Stimulated activated CD4-positive, alpha-beta T cell treated with anti-CD3 and anti-CD28 coated beads, Interleukin-1b, Interleukin-23, amount 100 ng/mL, for 4 hours (primary cell): ENCODE data around the gene DHX40.
"Not testable (repeated sequence)": the region's sequence is repeated elsewhere in the genome, so short reads cannot be mapped to it uniquely, and the experiment has no call there.

ENCODE experiments used
- DNase-seq, 2 donors: peaks; one replicate each; pipeline ENCODE4 v3.0.0-alpha.2; 2020; ENCODE audit warnings: low read depth in 2 of 2

The DHX40 gene

GRCh38 chr17:59558039-59558438 lies 7.4 kb upstream of the DHX40 start:
- no peak for DNase-seq

DNA sequence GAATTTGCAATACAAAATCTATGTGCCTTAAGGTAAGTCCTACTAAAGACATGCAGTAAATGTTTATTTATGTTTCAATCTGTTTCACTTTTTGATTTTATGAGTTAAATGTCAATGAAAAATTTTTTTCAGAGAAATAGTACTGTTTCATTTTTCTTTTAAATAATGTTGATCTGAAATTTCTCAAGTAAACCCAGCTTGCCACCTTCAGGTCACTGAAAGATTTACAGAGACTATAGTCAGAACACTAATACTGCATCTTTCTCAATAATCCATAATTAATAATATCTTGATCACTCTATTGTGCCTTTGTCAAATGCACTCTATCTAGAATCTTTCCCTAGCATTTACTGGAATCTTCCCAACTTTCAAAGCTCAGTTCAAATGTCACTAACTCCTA lies 6.5 kb upstream of the DHX40 start:
- DNase-seq = no peak

DNA sequence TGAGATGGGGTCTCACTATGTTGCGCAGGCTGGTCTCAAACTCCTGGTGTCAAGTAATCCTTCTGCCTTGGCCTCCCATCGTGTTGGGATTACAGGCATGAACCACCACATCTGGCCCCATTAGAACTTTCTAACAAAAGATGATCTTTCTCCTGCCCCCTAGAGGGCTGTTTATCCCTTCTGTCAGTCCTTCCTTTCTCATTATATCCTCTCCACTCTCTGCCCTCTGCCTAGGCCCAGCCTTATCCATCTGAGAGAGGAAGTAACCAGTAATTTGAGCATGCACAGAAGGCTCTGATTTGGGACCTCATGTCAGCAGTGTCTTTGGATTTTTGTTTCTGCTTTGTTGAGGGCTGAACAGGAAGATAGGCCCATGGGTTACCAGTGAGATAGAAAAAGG lies 4.4 kb upstream of the DHX40 start:
- no peak for DNase-seq

GRCh38 chr17:59565959-59566324 lies 532 bp downstream of the DHX40 start:
- DNase-seq = peak; percentile 11 to 17

DNA sequence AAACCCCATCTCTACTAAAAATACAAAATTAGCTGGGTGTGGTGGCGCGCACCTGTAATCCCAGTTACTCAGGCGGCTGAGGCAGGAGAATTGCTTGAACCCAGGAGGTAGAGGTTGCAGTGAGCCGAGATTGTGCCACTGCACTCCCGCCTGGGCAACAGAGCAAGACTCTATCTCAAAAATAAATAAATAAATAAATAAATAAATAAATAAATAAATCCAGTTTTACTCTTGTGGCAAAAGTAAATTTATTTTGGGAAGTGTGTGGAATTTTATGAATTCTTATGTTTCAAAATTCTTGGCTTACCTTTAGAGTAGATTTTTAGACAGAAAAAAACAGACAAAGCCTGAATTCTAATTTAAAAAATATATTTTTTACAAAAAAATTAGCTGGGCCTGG lies 3.7 kb downstream of the DHX40 start:
- DNase-seq = not testable (repeated sequence)

DNA sequence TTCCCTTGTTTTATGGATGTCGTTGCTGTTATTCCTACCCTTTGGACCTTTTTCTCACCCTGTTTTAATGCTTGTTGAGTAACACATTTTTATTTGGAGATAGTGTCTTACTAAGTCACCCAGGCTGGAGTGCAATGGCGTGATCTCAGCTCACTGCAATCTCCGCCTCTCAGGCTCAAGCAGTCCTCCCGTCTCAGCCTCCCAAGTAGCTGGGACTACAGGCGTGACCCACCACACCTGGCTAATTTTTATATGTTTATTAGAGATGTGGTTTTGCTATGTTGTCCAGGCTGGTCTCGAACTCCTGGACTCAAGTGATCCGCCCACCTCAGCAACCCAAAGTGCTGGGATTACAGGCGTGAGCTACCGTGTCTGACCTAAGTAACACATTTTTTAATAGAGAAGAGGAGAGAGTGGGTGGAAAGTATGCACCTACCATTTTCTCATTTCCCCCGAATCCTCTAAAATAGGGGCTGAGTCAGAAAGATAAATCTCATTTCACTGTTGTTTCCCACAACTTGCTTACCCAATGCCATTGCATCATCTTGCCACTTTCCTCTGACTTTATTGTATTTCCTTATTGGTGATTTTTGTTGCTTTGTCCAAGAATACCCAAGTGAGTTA lies 7.0 kb downstream of the DHX40 start:
- no peak for DNase-seq

DNA sequence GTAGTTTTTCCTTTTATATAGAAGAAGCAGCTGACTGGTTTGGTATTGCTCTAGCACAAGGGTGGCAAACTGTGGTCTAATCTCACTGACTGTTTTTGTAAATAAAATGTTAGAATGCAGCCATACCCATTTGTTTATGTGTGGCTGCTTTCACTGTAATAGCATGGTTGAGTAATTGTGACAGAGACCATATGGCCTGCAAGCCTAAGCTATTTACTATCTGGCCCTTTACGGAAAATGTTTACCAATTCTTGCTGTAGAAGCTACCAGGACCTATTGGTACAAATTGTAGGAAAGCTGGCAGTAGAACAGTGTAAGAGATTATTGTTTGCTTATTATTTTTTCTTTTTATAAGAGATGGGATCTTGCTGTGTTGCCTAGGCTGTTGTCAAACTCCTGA lies 18.8 kb downstream of the DHX40 start:
- DNase-seq = not testable (repeated sequence)

GRCh38 chr17:59600169-59600568 lies 34.8 kb downstream of the DHX40 start:
- no peak for DNase-seq

- no peak for DNase-seq
Observed at GRCh38 chr17:59601130-59601529, 35.7 kb downstream of the DHX40 start.

GRCh38 chr17:59607061-59607460 lies 41.7 kb downstream of the DHX40 start:
- no peak for DNase-seq

GRCh38 chr17:59607817-59608403 lies 42.5 kb downstream of the DHX40 start:
- no peak for DNase-seq

DNA sequence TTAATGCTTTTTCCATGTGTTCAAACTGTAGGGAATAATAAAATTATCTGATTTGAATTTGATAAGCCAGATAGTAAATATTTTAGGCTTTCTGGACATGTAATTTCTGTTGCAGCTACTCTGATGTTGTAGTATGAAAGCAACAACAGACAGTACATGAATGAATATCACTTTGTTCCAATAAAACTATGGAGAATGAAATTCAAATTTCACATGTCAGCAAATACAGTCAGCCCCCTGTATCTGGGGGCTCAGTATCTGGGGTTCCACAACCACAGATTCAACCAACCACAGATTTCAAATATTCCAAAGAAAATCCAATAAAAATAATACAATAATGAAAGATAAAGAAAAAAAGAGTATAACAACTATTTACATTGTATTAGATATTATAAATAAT lies 46.1 kb downstream of the DHX40 start:
- no peak for DNase-seq

DNA sequence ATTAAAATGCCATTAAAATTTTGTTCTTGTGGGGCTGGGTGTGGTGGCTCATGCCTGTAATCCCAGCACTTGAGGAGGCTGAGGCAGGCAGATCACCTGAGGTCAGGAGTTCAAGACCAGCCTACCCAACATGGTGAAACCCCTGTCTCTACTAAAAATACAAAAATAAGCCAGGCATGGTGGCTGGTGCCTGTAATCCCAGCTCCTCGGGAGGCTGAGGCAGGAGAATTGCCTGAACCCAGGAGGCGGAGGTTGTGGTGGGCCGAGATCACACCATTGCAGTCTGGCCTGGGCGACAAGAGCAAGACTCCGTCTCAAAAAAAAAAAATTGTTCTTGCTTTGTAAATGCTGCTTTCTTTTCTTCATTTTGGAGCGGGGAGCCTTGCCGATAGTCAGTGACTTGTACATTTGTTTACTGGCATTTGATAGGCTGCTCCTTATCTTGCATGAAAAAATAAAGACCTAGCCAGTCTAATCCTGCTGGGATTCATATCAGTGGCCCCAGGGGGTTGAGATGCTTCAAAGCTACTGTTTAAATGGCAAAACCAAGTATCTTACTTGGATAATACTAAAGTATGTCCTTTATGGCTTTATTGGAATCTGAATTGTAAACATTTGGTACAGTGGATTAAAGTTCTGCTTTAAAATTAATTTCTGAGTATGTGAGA lies 51.0 kb downstream of the DHX40 start:
- no peak for DNase-seq

DNA sequence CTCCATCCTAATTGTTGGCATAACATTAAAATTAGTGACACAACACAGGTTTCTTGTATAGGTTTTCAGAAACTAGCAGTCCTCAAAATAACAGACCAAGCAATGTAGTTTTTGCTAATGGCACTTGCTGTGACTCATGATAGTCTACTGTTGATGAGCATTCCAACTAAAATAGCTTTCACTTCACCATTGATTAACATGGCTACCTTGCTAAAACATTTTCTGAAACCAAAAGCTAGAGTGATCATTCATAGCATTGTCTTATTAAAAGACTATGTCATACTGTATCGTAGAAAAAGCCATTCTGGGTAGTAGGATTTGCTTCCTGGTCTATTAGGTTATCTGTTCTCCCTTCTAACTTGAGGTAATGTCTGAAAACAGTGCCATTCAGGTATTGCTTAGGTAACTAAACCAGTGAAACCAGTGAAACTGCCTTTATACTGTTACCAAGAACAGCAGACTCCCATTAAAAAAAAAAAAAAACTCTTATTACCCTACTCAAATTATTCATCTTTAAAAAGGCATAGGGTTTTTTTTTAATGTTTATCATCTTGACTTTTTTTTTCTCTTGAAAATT lies 51.8 kb downstream of the DHX40 start:
- no peak for DNase-seq

DNA sequence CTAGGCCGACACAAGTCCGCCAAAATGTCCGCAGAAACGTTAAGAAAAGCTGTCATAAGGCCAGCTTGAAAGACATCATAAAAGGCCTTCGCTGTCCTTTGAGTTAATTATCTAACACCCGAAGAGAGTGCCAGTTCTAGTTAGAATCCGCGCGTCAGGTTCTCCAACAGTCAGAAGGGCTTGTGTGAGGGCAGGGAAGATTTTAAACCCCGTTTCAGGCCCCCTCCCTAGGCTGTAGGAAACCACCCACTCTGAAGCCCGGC lies 53.6 kb downstream of the DHX40 start:
- DNase-seq = no peak

DNA sequence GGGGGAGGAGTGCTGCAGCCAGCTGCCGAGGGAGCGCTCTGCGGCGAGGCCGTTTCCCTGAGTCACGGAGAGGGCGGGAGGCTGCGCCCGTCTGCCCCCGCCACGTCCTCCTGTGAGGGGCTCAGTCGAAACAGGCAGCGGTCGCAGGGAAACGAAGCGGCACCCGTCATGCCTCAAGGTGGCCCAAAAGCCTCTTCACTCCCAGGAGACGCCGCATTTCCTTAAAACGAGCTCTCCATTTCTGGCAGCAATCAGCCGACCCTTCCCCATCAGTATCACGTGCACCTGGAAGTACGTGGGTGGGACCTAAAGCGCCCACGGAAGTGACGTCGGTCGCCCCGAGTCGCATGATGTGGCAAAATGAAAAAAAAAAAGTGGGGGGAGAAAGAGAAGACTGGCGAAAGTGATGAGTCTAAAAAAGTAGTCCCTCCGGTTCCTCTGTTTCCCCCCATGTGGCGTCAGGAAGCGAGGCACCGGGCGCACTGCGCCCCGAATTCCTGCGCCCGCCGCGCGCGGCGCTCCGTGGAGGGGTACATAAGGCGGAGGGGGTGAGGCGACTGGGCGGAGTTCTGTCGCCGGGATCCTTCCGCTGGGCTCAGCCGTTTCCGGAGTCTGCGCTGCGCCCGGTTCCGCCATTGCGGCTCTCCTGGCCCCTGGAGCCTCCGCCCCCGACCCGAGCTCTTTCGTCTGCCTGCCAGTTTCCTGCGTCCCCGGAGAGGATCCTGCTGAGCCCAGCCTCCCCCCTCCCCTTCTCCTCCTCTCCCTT lies 54.1 kb downstream of the DHX40 start, which contains the start of gene CLTC:
Gene CLTC (plus strand): TSS at position 598 of the 766 bp plus-strand sequence. CDS start 237 bp downstream, outside the sequence.
- peak; percentile 87 to 89 for DNase-seq

GRCh38 chr17:59620064-59620359 lies 54.6 kb downstream of the DHX40 start:
- peak in 1 of 2 donors; percentile 5 for DNase-seq

DNA sequence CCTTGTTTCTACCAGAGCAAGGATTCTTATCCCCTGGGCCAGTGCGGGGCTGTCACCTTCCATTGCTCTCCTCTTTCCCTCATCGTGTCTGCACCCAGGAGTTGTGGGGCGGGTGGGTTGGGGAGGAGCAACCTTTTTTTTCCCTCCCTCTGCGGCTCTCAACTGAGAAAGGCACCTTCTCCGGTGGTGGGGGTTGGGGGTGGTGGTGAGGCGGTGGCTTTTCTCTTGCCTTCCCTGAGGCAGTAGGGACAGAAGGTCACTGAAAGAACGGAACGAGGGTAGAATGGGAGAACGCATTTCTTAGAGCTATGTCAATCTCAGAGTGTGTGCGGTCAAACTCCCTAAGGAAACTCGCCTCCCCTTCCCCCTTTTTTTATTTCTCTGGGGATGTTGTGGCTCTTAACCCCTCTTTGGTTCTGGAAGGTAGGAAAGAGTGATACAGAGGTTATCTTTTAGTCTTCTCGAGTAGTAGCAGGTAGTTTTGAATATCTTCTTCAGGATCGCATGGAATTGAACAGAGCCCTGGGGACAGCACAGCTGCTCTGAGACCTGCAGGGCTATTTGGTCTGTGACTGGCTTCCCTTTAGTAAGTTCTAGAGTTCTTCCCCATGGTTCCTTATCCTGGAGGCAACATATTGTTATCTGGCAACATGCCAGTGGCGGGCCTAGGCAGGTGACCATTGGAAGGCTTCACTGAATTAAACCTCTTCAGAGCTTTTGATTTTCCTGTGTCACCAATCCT lies 55.3 kb downstream of the DHX40 start:
- peak; percentile 21 to 30 for DNase-seq

GRCh38 chr17:59621771-59622170 lies 56.4 kb downstream of the DHX40 start:
- DNase-seq = no peak

DNA sequence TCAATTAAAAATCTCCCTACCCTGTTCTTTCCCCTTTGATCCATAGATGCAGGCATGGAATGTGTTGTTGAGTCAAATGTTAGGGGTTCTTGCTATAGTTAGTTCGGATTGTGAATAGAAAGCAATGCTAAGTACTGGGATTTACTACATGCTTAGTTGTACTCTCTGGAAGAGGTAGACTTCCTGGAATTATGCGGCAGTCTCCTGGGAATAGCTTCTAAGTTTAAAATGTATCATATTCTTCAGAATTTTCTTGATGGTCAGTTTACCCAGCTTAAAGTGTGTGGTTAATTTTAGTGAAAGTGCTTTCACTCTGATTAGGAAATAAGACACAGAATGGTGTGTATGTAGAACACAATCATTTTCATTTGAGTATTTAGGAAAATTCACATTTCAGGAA lies 57.7 kb downstream of the DHX40 start:
- no peak for DNase-seq

- DNase-seq = no peak
Observed at GRCh38 chr17:59626756-59627155, 61.3 kb downstream of the DHX40 start.

GRCh38 chr17:59627274-59627673 lies 61.9 kb downstream of the DHX40 start:
- no peak for DNase-seq
